H1 (cell line): ENCODE measurements around the gene ATAD3B. TPM values are rescaled to one million over a fixed set of nuclear protein-coding genes. Genes with fewer than 3 reads are reported as not detected.
A peak's percentile ranks its signal among the peaks of the same experiment; 100 is the strongest.

Experiments used
- CTCF ChIA-PET: fragments of 300-600 bp; sonication (Branson Sonifier 250); formaldehyde crosslinking; loops from one replicate; lab custom pipeline; 2021; ENCODE audit not compliant: partially characterized antibody; lab: Charles Lee
- POLR2A ChIA-PET: fragments of 300-600 bp; sonication (Branson Sonifier 250); formaldehyde crosslinking; loops from one replicate; lab custom pipeline; 2021; ENCODE audit warnings: inconsistent platforms; ENCODE audit not compliant: partially characterized antibody; lab: Charles Lee
- DNase-seq, 2 experiments: peaks; one replicate each; pipeline versions ENCODE4 v3.0.0 to v3.0.0-alpha.2; 2010 to 2022; ENCODE audit warnings: low spot score in 2 of 2, low read depth in 1 of 2, mixed read lengths in 1 of 2
- FAIRE-seq: peaks from 2 replicates; lab custom pipeline; 2011; peaks lifted over from hg19 to GRCh38; lab: Jason Lieb, UNC
- H2AFZ ChIP-seq: 2 replicates; pipeline ENCODE4 v1.8.1; 2012; ENCODE audit warnings: low read length, inconsistent platforms
- H2AK5ac ChIP-seq: 2 replicates; pipeline ENCODE4 v1.6.1; 2013; ENCODE audit warnings: low read depth, low read length
- H2BK120ac ChIP-seq: replicated peaks from 2 replicates; pipeline ENCODE3; 2013; ENCODE audit warnings: low read depth, low read length, inconsistent platforms
- H2BK12ac ChIP-seq: 2 replicates; pipeline ENCODE4 v1.6.1; 2013; ENCODE audit warnings: low read depth, low read length
- H2BK15ac ChIP-seq: 2 replicates; pipeline ENCODE4 v1.6.1; 2013; ENCODE audit warnings: low read length
- H2BK20ac ChIP-seq: 2 replicates; pipeline ENCODE4 v1.6.1; 2013; ENCODE audit warnings: low read length
- H2BK5ac ChIP-seq: 2 replicates; pipeline ENCODE4 v1.6.1; 2013; ENCODE audit warnings: low read depth, low read length
- H3K14ac ChIP-seq: 2 replicates; pipeline ENCODE4 v1.6.1; 2013; ENCODE audit warnings: inconsistent platforms; ENCODE audit not compliant: insufficient read length
- H3K18ac ChIP-seq: 2 replicates; pipeline ENCODE4 v1.6.1; 2013; ENCODE audit warnings: low read length; ENCODE audit errors: extremely low read depth
- H3K23ac ChIP-seq: 2 replicates; pipeline ENCODE4 v1.6.1; 2013; ENCODE audit warnings: inconsistent platforms; ENCODE audit not compliant: insufficient read length
- H3K23me2 ChIP-seq: 2 replicates; pipeline ENCODE4 v1.6.1; 2013; ENCODE audit warnings: low read depth, low read length
- H3K27ac ChIP-seq: 2 replicates; pipeline ENCODE4 v1.6.1; 2011; ENCODE audit warnings: low read depth, low read length, inconsistent platforms
- H3K27me3 ChIP-seq, 4 experiments: replicated peaks in 1 of 4; 1 replicate in 1 of 4; 2 replicates in 3 of 4; pipeline versions ENCODE4 v1.6.1 to v1.8.1; 2011 to 2013; ENCODE audit warnings: low read length in 3 of 4, mild to moderate bottlenecking in 3 of 4, inconsistent platforms in 2 of 4, mixed read lengths in 2 of 4, moderate library complexity in 1 of 4; ENCODE audit not compliant: control insufficient read depth in 3 of 4, insufficient read depth in 3 of 4; ENCODE audit errors: extremely low read depth in 1 of 4
- H3K36me3 ChIP-seq, 4 experiments: 2 replicates each; pipeline versions ENCODE4 v1.6.1 to v1.8.1; 2011 to 2013; ENCODE audit warnings: mild to moderate bottlenecking in 4 of 4, low read length in 3 of 4, moderate library complexity in 2 of 4, control low read depth in 1 of 4, inconsistent platforms in 1 of 4; ENCODE audit not compliant: insufficient read depth in 4 of 4, control insufficient read depth in 2 of 4
- H3K4ac ChIP-seq: replicated peaks from 2 replicates; pipeline ENCODE3; 2013; ENCODE audit warnings: low read length, low read depth, mixed read lengths, inconsistent platforms; ENCODE audit not compliant: insufficient read length
- H3K4me1 ChIP-seq, 4 experiments: replicated peaks in 1 of 4; 1 replicate in 1 of 4; 2 replicates in 3 of 4; pipeline versions ENCODE4 v1.6.1 to v1.8.1; 2011 to 2013; ENCODE audit warnings: low read length in 3 of 4, inconsistent platforms in 2 of 4, mixed read lengths in 1 of 4; ENCODE audit not compliant: insufficient read depth in 4 of 4, control insufficient read depth in 3 of 4
- H3K4me2 ChIP-seq, 2 experiments: 2 replicates each; pipeline versions ENCODE4 v1.6.1 to v1.8.1; 2011 to 2013; ENCODE audit warnings: low read depth in 2 of 2, low read length in 2 of 2, control low read depth in 1 of 2, inconsistent platforms in 1 of 2, mild to moderate bottlenecking in 1 of 2; ENCODE audit not compliant: insufficient read depth in 1 of 2
- H3K4me3 ChIP-seq, 4 experiments: fragments of 200-600, 300-600 bp in 1 of 4; sonication (generic), shearing (Covaris generic), sonication (Bioruptor Twin) in 1 of 4; 2 replicates each; pipeline versions ENCODE4 v1.5.1 to v1.8.1; 2011 to 2016; ENCODE audit warnings: low read length in 4 of 4, low read depth in 3 of 4, control low read depth in 2 of 4, inconsistent platforms in 2 of 4, mild to moderate bottlenecking in 2 of 4, mixed read lengths in 1 of 4, moderate library complexity in 1 of 4; ENCODE audit not compliant: insufficient read depth in 2 of 4; ENCODE audit errors: extremely low read depth in 1 of 4
- H3K56ac ChIP-seq: replicated peaks from 2 replicates; pipeline ENCODE3; 2013; ENCODE audit warnings: low read depth, mild to moderate bottlenecking, mixed read lengths, low read length, inconsistent platforms; ENCODE audit not compliant: insufficient read length
- H3K79me1 ChIP-seq: 2 replicates; pipeline ENCODE4 v1.6.1; 2013; ENCODE audit warnings: low read depth, low read length, control low read depth
- H3K79me2 ChIP-seq, 2 experiments: 2 replicates each; pipeline versions ENCODE4 v1.6.1 to v1.8.1; 2012 to 2013; ENCODE audit warnings: low read length in 2 of 2, mild to moderate bottlenecking in 2 of 2, inconsistent platforms in 1 of 2; ENCODE audit not compliant: insufficient read depth in 2 of 2, control insufficient read depth in 1 of 2
- H3K9ac ChIP-seq, 4 experiments: replicated peaks in 1 of 4; 1 replicate in 1 of 4; 2 replicates in 3 of 4; pipeline versions ENCODE4 v1.6.1 to v1.8.1; 2011 to 2013; ENCODE audit warnings: low read depth in 3 of 4, low read length in 3 of 4, control low read depth in 2 of 4, mild to moderate bottlenecking in 2 of 4, moderate library complexity in 2 of 4, inconsistent platforms in 1 of 4; ENCODE audit errors: extremely low read depth in 1 of 4
- H3K9me3 ChIP-seq, 2 experiments: 2 replicates each; pipeline versions ENCODE4 v1.6.1 to v1.8.1; 2012 to 2013; ENCODE audit warnings: mild to moderate bottlenecking in 2 of 2, moderate library complexity in 2 of 2, control low read depth in 1 of 2, inconsistent platforms in 1 of 2, low read depth in 1 of 2, low read length in 1 of 2, mixed read lengths in 1 of 2; ENCODE audit not compliant: insufficient read depth in 2 of 2
- H4K20me1 ChIP-seq, 2 experiments: replicated peaks in 1 of 2; 2 replicates each; pipeline versions ENCODE3 to v1.8.1; 2011 to 2013; ENCODE audit warnings: inconsistent platforms in 2 of 2, low read length in 2 of 2, mild to moderate bottlenecking in 1 of 2; ENCODE audit not compliant: insufficient read depth in 2 of 2, control insufficient read depth in 1 of 2
- H4K5ac ChIP-seq: 2 replicates; pipeline ENCODE4 v1.6.1; 2013; ENCODE audit warnings: low read length, low read depth, mixed read lengths, inconsistent platforms; ENCODE audit not compliant: insufficient read length
- H4K8ac ChIP-seq: 2 replicates; pipeline ENCODE4 v1.8.0; 2013; ENCODE audit warnings: mild to moderate bottlenecking, moderate library complexity, low read length, inconsistent platforms; ENCODE audit not compliant: insufficient read depth; ENCODE audit errors: extremely low read depth
- H4K91ac ChIP-seq: replicated peaks from 2 replicates; pipeline ENCODE3; 2013; ENCODE audit warnings: low read length, mixed read lengths, inconsistent platforms; ENCODE audit not compliant: insufficient read length
- BCL11A ChIP-seq, 2 experiments: IDR thresholded peaks; one replicate each; pipeline ENCODE4 v1.6.1; 2011; ENCODE audit warnings: low read depth in 2 of 2, low read length in 2 of 2, mild to moderate bottlenecking in 2 of 2
- BRCA1 ChIP-seq: IDR thresholded peaks from 2 replicates; pipeline ENCODE4 v1.6.1; 2012; ENCODE audit warnings: low read depth, low read length, improper control_type of control experiment
- CHD2 ChIP-seq: IDR thresholded peaks from 2 replicates; pipeline ENCODE4 v1.6.1; 2012; ENCODE audit warnings: low read length, improper control_type of control experiment
- CREB1 ChIP-seq: IDR thresholded peaks from 2 replicates; pipeline ENCODE4 v1.6.1; 2012; ENCODE audit warnings: inconsistent platforms
- JUN ChIP-seq: IDR thresholded peaks from 2 replicates; pipeline ENCODE4 v1.6.1; 2011; ENCODE audit warnings: low read depth, mild to moderate bottlenecking, improper control_type of control experiment, low read length
- KDM4A ChIP-seq: IDR thresholded peaks from one replicate; pipeline ENCODE4 v1.7.1; 2012; ENCODE audit warnings: low read depth, mild to moderate bottlenecking, moderate library complexity, low read length, inconsistent platforms; ENCODE audit not compliant: severe bottlenecking
- MAFK ChIP-seq: IDR thresholded peaks from 2 replicates; pipeline ENCODE4 v1.6.1; 2012; ENCODE audit warnings: low read depth, mild to moderate bottlenecking, improper control_type of control experiment, low read length
- NANOG ChIP-seq: IDR thresholded peaks from 2 replicates; pipeline ENCODE4 v1.6.1; 2011; ENCODE audit warnings: low read length, low read depth, mild to moderate bottlenecking, inconsistent platforms; ENCODE audit not compliant: insufficient read depth, poor library complexity, severe bottlenecking
- RNF2 ChIP-seq: fragments of 200-900, 300-1000 bp; sonication (generic); IDR thresholded peaks from 2 replicates; pipeline ENCODE4 v1.7.1; 2016; ENCODE audit warnings: borderline replicate concordance, low read depth, mild to moderate bottlenecking, antibody characterized with exemption, low read length; ENCODE audit not compliant: poor library complexity, severe bottlenecking; ENCODE audit errors: missing control alignments
- SP1 ChIP-seq: IDR thresholded peaks from 2 replicates; pipeline ENCODE4 v1.6.1; 2011; ENCODE audit warnings: low read depth, low read length
- TAF1 ChIP-seq: IDR thresholded peaks from 2 replicates; pipeline ENCODE4 v1.6.1; 2011; ENCODE audit warnings: mild to moderate bottlenecking, low read depth, low read length
- TAF7 ChIP-seq: optimal IDR thresholded peaks from 2 replicates; pipeline ENCODE3; 2011; ENCODE audit warnings: low read depth, mild to moderate bottlenecking, inconsistent platforms, low read length, moderate library complexity, borderline replicate concordance
- TBP ChIP-seq: IDR thresholded peaks from 2 replicates; pipeline ENCODE4 v1.6.1; 2011; ENCODE audit warnings: low read depth, low read length, improper control_type of control experiment
- TEAD4 ChIP-seq: IDR thresholded peaks from 2 replicates; pipeline ENCODE4 v1.6.1; 2012; ENCODE audit warnings: low read depth, low read length, inconsistent platforms, mixed read lengths
- WGBS, 2 experiments: shearing (Covaris generic) in 1 of 2; methylation state at CpG; one replicate each; pipeline versions ENCODE4 v1.1.6 to v1.1.7; 2013 to 2015; ENCODE audit warnings: low lambda C conversion rate in 2 of 2, mixed read lengths in 2 of 2, inconsistent platforms in 1 of 2, low coverage in 1 of 2, missing lambda C conversion rate in 1 of 2; ENCODE audit not compliant: insufficient replicate concordance in 2 of 2, insufficient coverage in 1 of 2, insufficient read length in 1 of 2; ENCODE audit errors: extremely low coverage in 1 of 2, missing lambda C conversion rate in 1 of 2; 5-methylcytosine and 5-hydroxymethylcytosine counted together
- polyA plus RNA-seq, 7 experiments: library from polyadenylated mRNA; depleted of rRNA in 3 of 7; stranded (reverse) in 5 of 7; unstranded in 2 of 7; fragments of >200 nt in 5 of 7; fragments of 200-250 nt in 2 of 7; gene quantifications; 1 replicate in 5 of 7; 2 replicates in 1 of 7; 4 replicates in 1 of 7; pipeline versions ENCODE4 v1.2.1 to v1.2.3, GENCODE V29; 2011 to 2013; ENCODE audit warnings: missing spikeins in 2 of 7, mixed read lengths in 2 of 7
- total RNA-seq: library from RNA; stranded (reverse); fragmentation: NEBNext Ultra II Directional; extraction: Animal tissue kit (Norgen Biotek cat#: 25700); gene quantifications from 2 replicates; pipeline ENCODE4 v1.2.1, GENCODE V29; 2021
- TF ChIP-seq, protein P1 (sequence below): IDR thresholded peaks from 2 replicates; pipeline ENCODE4 v1.6.1; 2012; ENCODE audit warnings: inconsistent platforms

ATAD3B gene
- total and polyA plus RNA-seq, 2 of the 8 experiments (the other 6 are each of a cell fraction or from before 2014, with no cell fraction given) = 31.3 to 63.0 TPM

DNA sequence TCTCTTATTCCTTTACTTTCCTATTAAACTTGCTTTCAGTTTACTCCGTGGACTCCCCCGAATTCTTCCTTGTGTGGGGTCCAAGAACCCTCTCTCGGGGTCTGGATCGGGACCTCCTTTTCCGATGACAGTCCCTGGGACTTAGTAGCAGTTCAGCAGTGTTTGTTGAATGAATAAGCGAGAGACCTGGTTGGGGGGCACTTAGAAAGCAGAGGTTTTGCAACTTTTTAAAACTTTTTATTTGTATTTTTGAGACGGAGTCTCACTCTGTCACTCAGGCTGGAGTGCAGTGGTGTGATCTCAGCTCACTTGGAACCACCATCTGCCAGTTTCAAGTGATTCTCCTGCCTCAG, 48.3 kb upstream of the ATAD3B start:
- no peaks in the 10 kb centered on the region; a peak in 1 of 8 replicates for H3K36me3 ChIP-seq
- H3K27ac ChIP-seq = no peak overlapping the region
- H3K27me3 ChIP-seq = no peaks in the 10 kb centered on the region; a peak in 2 of 7 replicates
- no peak overlapping the region for H2BK15ac ChIP-seq
- WGBS, 2 experiments = 95% methylated on average over 7 of the region's 7 CpGs; no CpG with 5 or more reads in 1 of the 2 experiments
- H3K9ac ChIP-seq = no peak overlapping the region
- no peak overlapping the region for H3K4me3 ChIP-seq
- H4K20me1 ChIP-seq = no peaks in the 10 kb centered on the region
- no peak overlapping the region for H2BK12ac ChIP-seq
- no peak overlapping the region for H2BK120ac ChIP-seq
- peaks cover 0 to 41% (median 33%) of the 10 kb centered on the region in 4 experiments; a peak in 6 of 7 replicates for H3K4me1 ChIP-seq
- no peak overlapping the region for H3K18ac ChIP-seq
- no peak overlapping the region for H2AFZ ChIP-seq
- H4K8ac ChIP-seq = no peak overlapping the region
- H3K9me3 ChIP-seq = peaks cover 0 to 2% of the 10 kb centered on the region in 2 experiments; a peak in 1 of 4 replicates
- H4K91ac ChIP-seq = no peak overlapping the region
- ChIA-PET POLR2A (interaction anchor here (6.9 to 22.9 kb wide), 2 partner anchors 10 to 23 kb away, joined by 56 to 515 read pairs; partner anchors contain the start of genes CCNL2, MRPL20 and VWA1), CTCF (interaction anchor here (1.1 to 2.9 kb wide), 5 partner anchors 10 to 82 kb away, joined by 3 to 12 read pairs (median 4); partner anchors contain the start of gene MRPL20)
- H3K23ac ChIP-seq = no peak overlapping the region
- FAIRE-seq = no peak
- H3K79me2 ChIP-seq = no peaks in the 10 kb centered on the region
- H3K14ac ChIP-seq = no peak overlapping the region
- H3K23me2 ChIP-seq = peaks cover 12% of the 10 kb centered on the region; the same call in 1 of the 2 replicates
- H3K79me1 ChIP-seq = no peaks in the 10 kb centered on the region
- H2BK20ac ChIP-seq = no peak overlapping the region
- no peak overlapping the region for H2AK5ac ChIP-seq
- H4K5ac ChIP-seq = no peak overlapping the region
- no peak overlapping the region for H3K56ac ChIP-seq
- peak in 1 of 2 experiments; percentile 45 for DNase-seq
- H3K4me2 ChIP-seq = no peak overlapping the region
- H3K4ac ChIP-seq = no peak overlapping the region
- no peak overlapping the region for H2BK5ac ChIP-seq
- TF ChIP-seq RNF2 = no peak
- no peak for TF ChIP-seq TAF1
- TF ChIP-seq TAF7 = no peak
- TF ChIP-seq BCL11A (IDR thresholded peaks at IDR 0.05; ENCODE audit: low read depth in 2 of 2, low read length in 2 of 2) = no peak
- TF ChIP-seq TEAD4 = no peak
- no peak for TF ChIP-seq CHD2
- TF ChIP-seq CREB1 = no peak
- TF ChIP-seq TBP = no peak
- no peak for TF ChIP-seq NANOG
- no peak for TF ChIP-seq JUN
- no peak for TF ChIP-seq KDM4A
- no peak for TF ChIP-seq MAFK
- TF ChIP-seq, protein P1, sequence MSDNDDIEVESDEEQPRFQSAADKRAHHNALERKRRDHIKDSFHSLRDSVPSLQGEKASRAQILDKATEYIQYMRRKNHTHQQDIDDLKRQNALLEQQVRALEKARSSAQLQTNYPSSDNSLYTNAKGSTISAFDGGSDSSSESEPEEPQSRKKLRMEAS = no peak
- no peak for TF ChIP-seq SP1
- TF ChIP-seq BRCA1 = no peak
